22Rv1 (cell line): ENCODE results near the gene CELA1.

ENCODE experiments used
- CTCF ChIP-seq: fragments of 450-650 bp; IDR thresholded peaks from 2 replicates; pipeline ENCODE4 v1.5.1; 2017; ENCODE audit warnings: mild to moderate bottlenecking
- ZFX ChIP-seq: fragments of 450-650 bp; IDR thresholded peaks from 2 replicates; pipeline ENCODE4 v1.6.1; 2017; ENCODE audit warnings: antibody characterized with exemption, borderline replicate concordance

- TF ChIP-seq CTCF = no peak
- no peak for TF ChIP-seq ZFX
Observed at GRCh38 chr12:51326698-51327439, 19.6 kb downstream of the CELA1 start.
